BLaER1 treated with 17β-estradiol and CSF1 and Interleukin-3, amounts not matched to agents 10 nM and 100 nM (cell line): ENCODE measurements around the gene NTF3.

ENCODE experiments used
- H3K27ac ChIP-seq, 11 experiments: shearing (Covaris generic); formaldehyde crosslinking; 2 replicates each; pipeline ENCODE4 v1.8.1; 2022
- H3K27me3 ChIP-seq, 11 experiments: shearing (Covaris generic); formaldehyde crosslinking; 2 replicates each; pipeline ENCODE4 v1.8.1; 2022
- H3K36me3 ChIP-seq, 11 experiments: shearing (Covaris generic); formaldehyde crosslinking; 2 replicates each; pipeline ENCODE4 v1.8.1; 2022
- H3K4me1 ChIP-seq, 10 experiments: shearing (Covaris generic); formaldehyde crosslinking; 2 replicates each; pipeline ENCODE4 v1.8.1; 2022
- H3K4me2 ChIP-seq, 11 experiments: shearing (Covaris generic); formaldehyde crosslinking; 2 replicates each; pipeline ENCODE4 v1.8.1; 2022
- H3K4me3 ChIP-seq, 10 experiments: shearing (Covaris generic); formaldehyde crosslinking; 2 replicates each; pipeline ENCODE4 v1.8.1; 2022
- H3K9ac ChIP-seq, 11 experiments: shearing (Covaris generic); formaldehyde crosslinking; 2 replicates each; pipeline ENCODE4 v1.8.1; 2022
- H3K9me3 ChIP-seq, 11 experiments: shearing (Covaris generic); formaldehyde crosslinking; replicated peaks in 1 of 11; 2 replicates each; pipeline ENCODE4 v1.8.1; 2022
- H4K20me1 ChIP-seq, 11 experiments: shearing (Covaris generic); formaldehyde crosslinking; 2 replicates each; pipeline ENCODE4 v1.8.1; 2022
- Cebpa-rat ChIP-seq, 11 experiments: shearing (Covaris generic); IDR thresholded peaks; 2 replicates each; pipeline ENCODE4 v1.8.1; 2022

The NTF3 gene

GRCh38 chr12:5453466-5453865 is 21.6 kb downstream of the NTF3 start:
- H3K27ac ChIP-seq = no peak overlapping the region

GRCh38 chr12:5455045-5455444 is 23.1 kb downstream of the NTF3 start:
- Histone ChIP-seq H3K4me2 (no peak overlapping the region), H3K4me3 (no peak overlapping the region), H3K36me3 (no peaks in the 10 kb centered on the region), H3K27ac (no peak overlapping the region), H3K9me3 (no peaks in the 10 kb centered on the region), H3K27me3 (no peaks in the 10 kb centered on the region), H4K20me1 (no peaks in the 10 kb centered on the region), H3K9ac (no peak overlapping the region), H3K4me1 (peaks cover 11 to 23% (median 15%) of the 10 kb centered on the region in 10 experiments)
- no peak for TF ChIP-seq Cebpa-rat (IDR thresholded peaks at IDR 0.05)

More at GRCh38 chr12:5453466-5453865, 21.6 kb downstream of the NTF3 start:
- TF ChIP-seq Cebpa-rat (IDR thresholded peaks at IDR 0.05) = no peak
- no peaks in the 10 kb centered on the region for H4K20me1 ChIP-seq
- H3K4me3 ChIP-seq = no peak overlapping the region
- no peaks in the 10 kb centered on the region for H3K27me3 ChIP-seq
- no peaks in the 10 kb centered on the region for H3K36me3 ChIP-seq
- H3K4me1 ChIP-seq = peaks cover 11 to 23% (median 14%) of the 10 kb centered on the region in 10 experiments
- H3K9me3 ChIP-seq = no peaks in the 10 kb centered on the region
- H3K9ac ChIP-seq = no peak overlapping the region
- no peak overlapping the region for H3K4me2 ChIP-seq

GRCh38 chr12:5456030-5456429 is 24.1 kb downstream of the NTF3 start:
- H3K4me3 ChIP-seq = no peak overlapping the region
- H3K4me2 ChIP-seq = no peak overlapping the region
- no peak for TF ChIP-seq Cebpa-rat (IDR thresholded peaks at IDR 0.05)
- H3K27ac ChIP-seq = no peak overlapping the region
- H3K9ac ChIP-seq = no peak overlapping the region
- H3K9me3 ChIP-seq = no peaks in the 10 kb centered on the region
- H4K20me1 ChIP-seq = no peaks in the 10 kb centered on the region
- H3K36me3 ChIP-seq = no peaks in the 10 kb centered on the region
- H3K27me3 ChIP-seq = no peaks in the 10 kb centered on the region
- H3K4me1 ChIP-seq = peaks cover 11 to 23% (median 15%) of the 10 kb centered on the region in 10 experiments

GRCh38 chr12:5456906-5457305 is 25.0 kb downstream of the NTF3 start:
- Histone ChIP-seq H3K4me1 (peaks cover 11 to 23% (median 15%) of the 10 kb centered on the region in 10 experiments), H3K9me3 (no peaks in the 10 kb centered on the region), H3K27me3 (no peaks in the 10 kb centered on the region), H4K20me1 (no peaks in the 10 kb centered on the region), H3K27ac (peak overlapping the region in 6 of 11 experiments; percentile 32 to 53 (median 40); a peak in 8 of 22 replicates), H3K9ac (no peak overlapping the region; a peak in 1 of 22 replicates), H3K4me2 (peak overlapping the region; percentile 36 to 75 (median 66)), H3K36me3 (no peaks in the 10 kb centered on the region), H3K4me3 (no peak overlapping the region)
- no peak for TF ChIP-seq Cebpa-rat (IDR thresholded peaks at IDR 0.05)

GRCh38 chr12:5458229-5459050 is 26.5 kb downstream of the NTF3 start:
- H3K9me3 ChIP-seq = no peaks in the 10 kb centered on the region
- H3K4me3 ChIP-seq = no peak overlapping the region
- no peak overlapping the region for H3K27ac ChIP-seq
- no peak for TF ChIP-seq Cebpa-rat (IDR thresholded peaks at IDR 0.05)
- H3K36me3 ChIP-seq = no peaks in the 10 kb centered on the region
- H3K4me2 ChIP-seq = peak overlapping the region in 4 of 11 experiments; percentile 20 to 55 (median 44); a peak in 5 of 22 replicates
- no peaks in the 10 kb centered on the region for H3K27me3 ChIP-seq
- H3K9ac ChIP-seq = no peak overlapping the region
- H3K4me1 ChIP-seq = peaks cover 11 to 23% (median 15%) of the 10 kb centered on the region in 10 experiments
- H4K20me1 ChIP-seq = no peaks in the 10 kb centered on the region

- Histone ChIP-seq H3K36me3 (no peaks in the 10 kb centered on the region), H3K9me3 (no peaks in the 10 kb centered on the region), H4K20me1 (no peaks in the 10 kb centered on the region), H3K4me1 (peaks cover 11 to 23% (median 15%) of the 10 kb centered on the region in 10 experiments), H3K27me3 (no peaks in the 10 kb centered on the region), H3K27ac (no peak overlapping the region), H3K4me2 (peak overlapping the region in 5 of 11 experiments; percentile 20 to 55 (median 38); a peak in 9 of 22 replicates), H3K4me3 (no peak overlapping the region), H3K9ac (no peak overlapping the region)
- peak in 3 of 11 experiments; percentile 18 to 67 (median 32); a peak in 5 of 22 replicates for TF ChIP-seq Cebpa-rat (IDR thresholded peaks at IDR 0.05)
Measured at GRCh38 chr12:5459051-5459782, 27.3 kb downstream of the NTF3 start.

- Histone ChIP-seq H3K27me3 (no peaks in the 10 kb centered on the region), H3K9me3 (no peaks in the 10 kb centered on the region), H3K36me3 (no peaks in the 10 kb centered on the region), H3K4me2 (no peak overlapping the region), H3K4me3 (no peak overlapping the region), H3K27ac (no peak overlapping the region), H3K4me1 (peaks cover 11 to 23% (median 15%) of the 10 kb centered on the region in 10 experiments), H3K9ac (no peak overlapping the region), H4K20me1 (no peaks in the 10 kb centered on the region)
- no peak for TF ChIP-seq Cebpa-rat (IDR thresholded peaks at IDR 0.05)
Measured at GRCh38 chr12:5460817-5461216, 28.9 kb downstream of the NTF3 start.

- Histone ChIP-seq H3K4me1 (peaks cover 5 to 18% (median 10%) of the 10 kb centered on the region in 10 experiments), H3K36me3 (no peaks in the 10 kb centered on the region), H4K20me1 (no peaks in the 10 kb centered on the region), H3K4me2 (no peak overlapping the region), H3K4me3 (no peak overlapping the region), H3K27me3 (no peaks in the 10 kb centered on the region), H3K9me3 (no peaks in the 10 kb centered on the region), H3K9ac (no peak overlapping the region), H3K27ac (no peak overlapping the region)
- TF ChIP-seq Cebpa-rat (IDR thresholded peaks at IDR 0.05) = no peak
Measured at GRCh38 chr12:5461966-5462365, 30.1 kb downstream of the NTF3 start.

GRCh38 chr12:5464096-5464495 is 32.2 kb downstream of the NTF3 start:
- Histone ChIP-seq H4K20me1 (no peaks in the 10 kb centered on the region), H3K9ac (no peak overlapping the region), H3K4me3 (no peak overlapping the region), H3K4me1 (peaks cover 0 to 6% (median 1%) of the 10 kb centered on the region in 10 experiments; a peak in 7 of 20 replicates), H3K27ac (no peak overlapping the region), H3K4me2 (no peak overlapping the region), H3K27me3 (no peaks in the 10 kb centered on the region), H3K9me3 (no peaks in the 10 kb centered on the region), H3K36me3 (no peaks in the 10 kb centered on the region)
- TF ChIP-seq Cebpa-rat (IDR thresholded peaks at IDR 0.05) = no peak
